Erythroblast (primary cell): ENCODE data around the gene EPM2AIP1.

ENCODE experiments used
- GATA1 ChIP-seq: IDR thresholded peaks from 2 replicates; pipeline ENCODE4 v1.6.1; 2011; ENCODE audit warnings: low read depth, mild to moderate bottlenecking, control low read depth, low read length, moderate library complexity
- POLR2A ChIP-seq: IDR thresholded peaks from 2 replicates; pipeline ENCODE4 v1.6.1; 2011; ENCODE audit warnings: mild to moderate bottlenecking, low read length

- no peak for TF ChIP-seq POLR2A
- no peak for TF ChIP-seq GATA1
Measured at GRCh38 chr3:37026851-37027250, 33.9 kb upstream of the EPM2AIP1 start.
